HepG2 (cell line): ENCODE measurements around the gene FAM53B. TPM values are rescaled to one million over a fixed set of nuclear protein-coding genes. Genes with fewer than 3 reads are reported as not detected.

Experiments used
- ADNP ChIP-seq: sonication (generic); formaldehyde crosslinking; IDR thresholded peaks from 2 replicates; pipeline ENCODE4 v1.4.0; 2020; ENCODE audit warnings: missing genetic modification reagents
- DPF2 ChIP-seq: sonication (generic); formaldehyde crosslinking; IDR thresholded peaks from 2 replicates; pipeline ENCODE4 v1.4.0; 2020; ENCODE audit warnings: mild to moderate bottlenecking, low read depth, missing genetic modification reagents, borderline replicate concordance
- FOXA1 ChIP-seq, 2 experiments: fragments of 450-650 bp in 1 of 2; sonication (generic) in 1 of 2; formaldehyde crosslinking in 1 of 2; IDR thresholded peaks; 2 replicates each; pipeline versions ENCODE4 v1.4.0 to v1.6.1; 2016 to 2020; ENCODE audit warnings: missing genetic modification reagents in 1 of 2
- GTF3A ChIP-seq: sonication (generic); formaldehyde crosslinking; conservative IDR thresholded peaks from 2 replicates; pipeline ENCODE4 v1.4.0; 2020; ENCODE audit warnings: mild to moderate bottlenecking, missing genetic modification reagents
- HOXA5 ChIP-seq: sonication (generic); formaldehyde crosslinking; IDR thresholded peaks from 2 replicates; pipeline ENCODE4 v1.4.0; 2020; ENCODE audit warnings: missing genetic modification reagents
- JARID2 ChIP-seq: sonication (generic); formaldehyde crosslinking; IDR thresholded peaks from 2 replicates; pipeline ENCODE4 v1.8.1; 2023; ENCODE audit warnings: missing genetic modification reagents, inconsistent platforms; ENCODE audit not compliant: insufficient replicate concordance
- MEIS1 ChIP-seq: sonication (generic); formaldehyde crosslinking; IDR thresholded peaks from 2 replicates; pipeline ENCODE4 v1.9.0; 2021; ENCODE audit warnings: mild to moderate bottlenecking, missing genetic modification reagents, moderate library complexity, borderline replicate concordance
- NFIC ChIP-seq: IDR thresholded peaks from 2 replicates; pipeline ENCODE4 v1.6.1; 2012; ENCODE audit warnings: mild to moderate bottlenecking, low read length, inconsistent platforms
- PHF20 ChIP-seq: sonication (generic); formaldehyde crosslinking; IDR thresholded peaks from 2 replicates; pipeline ENCODE4 v1.5.0; 2020; ENCODE audit warnings: mild to moderate bottlenecking, missing genetic modification reagents
- SMAD9 ChIP-seq: sonication (generic); formaldehyde crosslinking; IDR thresholded peaks from 2 replicates; pipeline ENCODE4 v1.5.1; 2020; ENCODE audit warnings: mild to moderate bottlenecking, missing genetic modification reagents
- SMC3 ChIP-seq: IDR thresholded peaks from 2 replicates; pipeline ENCODE4 v1.6.1; 2011; ENCODE audit warnings: low read length, improper control_type of control experiment
- SPEN ChIP-seq: sonication (generic); formaldehyde crosslinking; IDR thresholded peaks from 2 replicates; pipeline ENCODE4 v1.5.1; 2020; ENCODE audit warnings: low read depth, mild to moderate bottlenecking, missing genetic modification reagents
- TEAD2 ChIP-seq: sonication (generic); formaldehyde crosslinking; IDR thresholded peaks from 2 replicates; pipeline ENCODE4 v1.9.0; 2021; ENCODE audit warnings: missing genetic modification reagents
- ZNF530 ChIP-seq: sonication (generic); formaldehyde crosslinking; IDR thresholded peaks from 2 replicates; pipeline ENCODE4 v1.5.0; 2020; ENCODE audit warnings: low read depth, mild to moderate bottlenecking, missing genetic modification reagents
- ZNF709 ChIP-seq: sonication (generic); formaldehyde crosslinking; IDR thresholded peaks from 2 replicates; pipeline ENCODE4 v1.5.0; 2020; ENCODE audit warnings: mild to moderate bottlenecking, missing genetic modification reagents
- ZNF790 ChIP-seq: sonication (generic); formaldehyde crosslinking; IDR thresholded peaks from 2 replicates; pipeline ENCODE4 v1.8.0; 2022; ENCODE audit warnings: missing genetic modification reagents, mild to moderate bottlenecking, borderline replicate concordance
- ZNF839 ChIP-seq: sonication (generic); formaldehyde crosslinking; IDR thresholded peaks from 2 replicates; pipeline ENCODE4 v1.4.0; 2020; ENCODE audit warnings: missing genetic modification reagents, mild to moderate bottlenecking, borderline replicate concordance
- ZNF841 ChIP-seq: sonication (generic); formaldehyde crosslinking; IDR thresholded peaks from 2 replicates; pipeline ENCODE4 v1.8.1; 2023; ENCODE audit warnings: missing genetic modification reagents, borderline replicate concordance
- ZNF878 ChIP-seq: sonication (generic); formaldehyde crosslinking; IDR thresholded peaks from 2 replicates; pipeline ENCODE4 v1.8.1; 2023; ENCODE audit warnings: mild to moderate bottlenecking, missing genetic modification reagents, moderate library complexity
- polyA plus RNA-seq, 8 experiments: library from polyadenylated mRNA; depleted of rRNA in 3 of 8; stranded (reverse) in 7 of 8; unstranded in 1 of 8; fragments of >200 nt; fragmentation: Illumina TruSeq in 4 of 8; extraction: Trizol in 4 of 8; gene quantifications; 2 replicates each; pipeline versions ENCODE4 v1.2.1 to v1.2.3, GENCODE V29; 2011 to 2016; ENCODE audit warnings: low read depth in 4 of 8, missing spikeins in 1 of 8, mixed read lengths in 1 of 8; ENCODE audit not compliant: insufficient read depth in 1 of 8
- total RNA-seq, 5 experiments: library from RNA; depleted of rRNA; stranded (reverse); fragments of >200 nt; fragmentation: Illumina TruSeq; extraction: Trizol; gene quantifications; 2 replicates each; pipeline ENCODE4 v1.2.3, GENCODE V29; 2016; ENCODE audit warnings: low read depth in 1 of 5
- TF ChIP-seq, protein P1 (sequence below): sonication (generic); formaldehyde crosslinking; IDR thresholded peaks from 2 replicates; pipeline ENCODE4 v1.4.0; 2020; ENCODE audit warnings: missing genetic modification reagents, borderline replicate concordance
- TF ChIP-seq, protein P2 (sequence below): sonication (generic); formaldehyde crosslinking; IDR thresholded peaks from 2 replicates; pipeline ENCODE4 v1.4.0; 2020; ENCODE audit warnings: missing genetic modification reagents
- TF ChIP-seq, protein P3 (sequence below): sonication (generic); formaldehyde crosslinking; IDR thresholded peaks from 2 replicates; pipeline ENCODE4 v1.4.0; 2020; ENCODE audit warnings: mild to moderate bottlenecking, missing genetic modification reagents
- TF ChIP-seq, protein P4 (sequence below): sonication (generic); formaldehyde crosslinking; IDR thresholded peaks from 2 replicates; pipeline ENCODE4 v1.4.0; 2020; ENCODE audit warnings: missing genetic modification reagents, low read depth, mild to moderate bottlenecking, borderline replicate concordance

The FAM53B gene
- total and polyA plus RNA-seq, 2 of the 13 experiments (the other 11 are each of a cell fraction or from before 2014, with no cell fraction given): 6.4 to 19.3 TPM

DNA sequence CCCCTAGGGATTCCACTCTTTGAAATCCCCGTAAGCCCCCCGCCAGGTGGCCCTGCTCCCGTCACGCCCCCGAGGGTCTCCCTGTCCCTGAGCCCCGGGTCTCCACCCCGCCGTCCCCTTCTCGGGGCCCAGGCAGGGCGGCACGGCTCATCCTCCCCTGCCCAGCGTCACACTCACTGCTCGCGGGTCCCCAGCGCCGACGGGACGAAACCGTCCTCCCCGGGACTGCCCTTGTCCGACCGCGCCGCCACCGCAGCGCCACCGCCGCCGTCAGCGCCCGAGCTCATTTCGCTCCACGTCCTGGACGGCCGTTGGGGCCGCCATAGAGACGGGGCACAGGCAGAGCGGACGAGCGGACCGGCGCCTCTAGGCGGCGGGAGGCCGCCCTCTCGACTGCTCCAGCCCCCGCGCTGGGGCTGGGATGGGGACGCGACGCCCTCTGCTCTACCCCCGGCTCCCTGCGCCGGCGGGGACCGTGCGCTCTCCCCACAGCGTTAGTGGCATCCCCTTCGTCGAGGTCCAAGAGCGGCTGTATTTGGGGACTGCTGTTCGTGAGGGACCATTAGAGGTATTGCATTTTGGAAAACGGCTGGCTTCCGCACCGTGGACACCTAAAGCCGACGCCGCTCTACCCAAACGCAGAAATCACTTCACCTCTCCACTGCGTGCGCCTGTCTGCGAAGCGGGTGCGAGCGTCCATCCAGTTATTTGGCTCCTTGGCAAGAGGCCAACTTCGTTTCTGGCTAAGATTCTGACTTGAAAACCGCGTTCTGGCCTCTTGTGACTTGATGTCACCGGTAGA is 47.6 kb upstream of the FAM53B start, which contains the start of gene EEF1AKMT2 (continued):
- TF ChIP-seq DPF2 (CRISPR knock-in tag) (no peak; the same call in 1 of the 2 replicates), SMAD9 (no peak), HOXA5 (CRISPR knock-in tag) (peak; percentile 88; the same call in 1 of the 2 replicates), ZNF878 (CRISPR knock-in tag) (no peak), ZNF530 (CRISPR knock-in tag) (no peak), NFIC (peak; percentile 60; the same call in 1 of the 2 replicates), PHF20 (CRISPR knock-in tag) (peak; percentile 78), ZNF790 (CRISPR knock-in tag) (no peak; the same call in 1 of the 2 replicates), JARID2 (no peak), ZNF841 (CRISPR knock-in tag) (no peak), ZNF709 (CRISPR knock-in tag) (peak; percentile 77), SPEN (CRISPR knock-in tag) (peak; percentile 87), SMC3 (no peak), MEIS1 (CRISPR knock-in tag) (peak; percentile 81), ADNP (CRISPR knock-in tag) (peak; percentile 40; the same call in 1 of the 2 replicates), GTF3A (CRISPR knock-in tag) (no peak; the same call in 1 of the 2 replicates), TEAD2 (CRISPR knock-in tag) (no peak), FOXA1 (IDR thresholded peaks at IDR 0.05) (no peak), FOXA1 (CRISPR knock-in tag; IDR thresholded peaks at IDR 0.05) (no peak), ZNF839 (CRISPR knock-in tag) (0 out of 2 replicates have a peak, but pooled peaks have one; percentile 27)
- TF ChIP-seq, protein P1, sequence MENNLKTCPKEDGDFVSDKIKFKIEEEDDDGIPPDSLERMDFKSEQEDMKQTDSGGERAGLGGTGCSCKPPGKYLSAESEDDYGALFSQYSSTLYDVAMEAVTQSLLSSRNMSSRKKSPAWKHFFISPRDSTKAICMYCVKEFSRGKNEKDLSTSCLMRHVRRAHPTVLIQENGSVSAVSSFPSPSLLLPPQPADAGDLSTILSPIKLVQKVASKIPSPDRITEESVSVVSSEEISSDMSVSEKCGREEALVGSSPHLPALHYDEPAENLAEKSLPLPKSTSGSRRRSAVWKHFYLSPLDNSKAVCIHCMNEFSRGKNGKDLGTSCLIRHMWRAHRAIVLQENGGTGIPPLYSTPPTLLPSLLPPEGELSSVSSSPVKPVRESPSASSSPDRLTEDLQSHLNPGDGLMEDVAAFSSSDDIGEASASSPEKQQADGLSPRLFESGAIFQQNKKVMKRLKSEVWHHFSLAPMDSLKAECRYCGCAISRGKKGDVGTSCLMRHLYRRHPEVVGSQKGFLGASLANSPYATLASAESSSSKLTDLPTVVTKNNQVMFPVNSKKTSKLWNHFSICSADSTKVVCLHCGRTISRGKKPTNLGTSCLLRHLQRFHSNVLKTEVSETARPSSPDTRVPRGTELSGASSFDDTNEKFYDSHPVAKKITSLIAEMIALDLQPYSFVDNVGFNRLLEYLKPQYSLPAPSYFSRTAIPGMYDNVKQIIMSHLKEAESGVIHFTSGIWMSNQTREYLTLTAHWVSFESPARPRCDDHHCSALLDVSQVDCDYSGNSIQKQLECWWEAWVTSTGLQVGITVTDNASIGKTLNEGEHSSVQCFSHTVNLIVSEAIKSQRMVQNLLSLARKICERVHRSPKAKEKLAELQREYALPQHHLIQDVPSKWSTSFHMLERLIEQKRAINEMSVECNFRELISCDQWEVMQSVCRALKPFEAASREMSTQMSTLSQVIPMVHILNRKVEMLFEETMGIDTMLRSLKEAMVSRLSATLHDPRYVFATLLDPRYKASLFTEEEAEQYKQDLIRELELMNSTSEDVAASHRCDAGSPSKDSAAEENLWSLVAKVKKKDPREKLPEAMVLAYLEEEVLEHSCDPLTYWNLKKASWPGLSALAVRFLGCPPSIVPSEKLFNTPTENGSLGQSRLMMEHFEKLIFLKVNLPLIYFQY: peak; percentile 35; the same call in 1 of the 2 replicates
- TF ChIP-seq, protein P2, sequence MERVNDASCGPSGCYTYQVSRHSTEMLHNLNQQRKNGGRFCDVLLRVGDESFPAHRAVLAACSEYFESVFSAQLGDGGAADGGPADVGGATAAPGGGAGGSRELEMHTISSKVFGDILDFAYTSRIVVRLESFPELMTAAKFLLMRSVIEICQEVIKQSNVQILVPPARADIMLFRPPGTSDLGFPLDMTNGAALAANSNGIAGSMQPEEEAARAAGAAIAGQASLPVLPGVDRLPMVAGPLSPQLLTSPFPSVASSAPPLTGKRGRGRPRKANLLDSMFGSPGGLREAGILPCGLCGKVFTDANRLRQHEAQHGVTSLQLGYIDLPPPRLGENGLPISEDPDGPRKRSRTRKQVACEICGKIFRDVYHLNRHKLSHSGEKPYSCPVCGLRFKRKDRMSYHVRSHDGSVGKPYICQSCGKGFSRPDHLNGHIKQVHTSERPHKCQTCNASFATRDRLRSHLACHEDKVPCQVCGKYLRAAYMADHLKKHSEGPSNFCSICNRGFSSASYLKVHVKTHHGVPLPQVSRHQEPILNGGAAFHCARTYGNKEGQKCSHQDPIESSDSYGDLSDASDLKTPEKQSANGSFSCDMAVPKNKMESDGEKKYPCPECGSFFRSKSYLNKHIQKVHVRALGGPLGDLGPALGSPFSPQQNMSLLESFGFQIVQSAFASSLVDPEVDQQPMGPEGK (CRISPR knock-in tag): peak; percentile 74; the same call in 1 of the 2 replicates
- TF ChIP-seq, protein P3, sequence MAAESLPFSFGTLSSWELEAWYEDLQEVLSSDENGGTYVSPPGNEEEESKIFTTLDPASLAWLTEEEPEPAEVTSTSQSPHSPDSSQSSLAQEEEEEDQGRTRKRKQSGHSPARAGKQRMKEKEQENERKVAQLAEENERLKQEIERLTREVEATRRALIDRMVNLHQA (CRISPR knock-in tag): no peak
- TF ChIP-seq, protein P4, sequence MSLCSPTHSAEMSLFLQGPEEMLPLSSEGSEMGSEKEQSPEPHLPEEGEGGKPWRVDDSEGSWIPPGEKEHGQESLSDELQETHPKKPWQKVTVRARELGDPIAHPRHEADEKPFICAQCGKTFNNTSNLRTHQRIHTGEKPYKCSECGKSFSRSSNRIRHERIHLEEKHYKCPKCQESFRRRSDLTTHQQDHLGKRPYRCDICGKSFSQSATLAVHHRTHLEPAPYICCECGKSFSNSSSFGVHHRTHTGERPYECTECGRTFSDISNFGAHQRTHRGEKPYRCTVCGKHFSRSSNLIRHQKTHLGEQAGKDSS (CRISPR knock-in tag): peak; percentile 90
